Measurements from ENCODE around the gene GCSH.

DNA sequence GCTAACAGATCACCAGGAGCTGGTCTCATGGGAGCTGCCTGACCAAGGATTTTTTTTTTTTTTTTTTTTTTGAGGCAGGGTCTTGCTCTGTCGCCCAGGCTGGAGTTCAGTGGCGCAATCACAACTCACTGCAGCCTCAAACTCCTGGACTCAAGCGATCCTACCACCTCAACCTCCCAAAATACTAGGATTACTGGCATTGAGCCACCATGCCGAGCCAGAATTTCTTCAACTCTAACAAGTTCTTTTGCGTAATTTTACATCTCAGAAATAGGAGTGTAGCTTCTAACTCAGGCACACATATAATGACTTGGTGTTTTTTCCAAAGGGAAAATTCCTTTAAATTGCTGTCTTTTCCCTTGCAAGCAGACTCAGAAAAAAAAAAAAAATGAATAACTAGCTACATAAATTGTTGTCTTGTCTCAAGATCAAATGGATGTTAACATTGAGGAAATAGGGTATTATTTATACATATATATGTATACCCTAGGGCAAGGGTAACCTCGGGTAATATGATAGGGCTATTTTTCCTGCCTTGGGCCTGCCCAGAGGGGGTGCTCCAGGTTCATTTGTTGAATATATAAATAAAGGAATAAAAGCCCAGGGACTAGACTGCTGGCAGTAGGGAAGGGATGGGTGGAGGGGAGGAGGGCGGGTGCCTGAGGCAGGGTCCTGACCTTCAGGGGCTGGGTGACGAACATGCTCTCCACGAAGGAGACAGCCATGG lies 42.8 kb upstream of the GCSH start:
- TF ChIP-seq, protein P1, sequence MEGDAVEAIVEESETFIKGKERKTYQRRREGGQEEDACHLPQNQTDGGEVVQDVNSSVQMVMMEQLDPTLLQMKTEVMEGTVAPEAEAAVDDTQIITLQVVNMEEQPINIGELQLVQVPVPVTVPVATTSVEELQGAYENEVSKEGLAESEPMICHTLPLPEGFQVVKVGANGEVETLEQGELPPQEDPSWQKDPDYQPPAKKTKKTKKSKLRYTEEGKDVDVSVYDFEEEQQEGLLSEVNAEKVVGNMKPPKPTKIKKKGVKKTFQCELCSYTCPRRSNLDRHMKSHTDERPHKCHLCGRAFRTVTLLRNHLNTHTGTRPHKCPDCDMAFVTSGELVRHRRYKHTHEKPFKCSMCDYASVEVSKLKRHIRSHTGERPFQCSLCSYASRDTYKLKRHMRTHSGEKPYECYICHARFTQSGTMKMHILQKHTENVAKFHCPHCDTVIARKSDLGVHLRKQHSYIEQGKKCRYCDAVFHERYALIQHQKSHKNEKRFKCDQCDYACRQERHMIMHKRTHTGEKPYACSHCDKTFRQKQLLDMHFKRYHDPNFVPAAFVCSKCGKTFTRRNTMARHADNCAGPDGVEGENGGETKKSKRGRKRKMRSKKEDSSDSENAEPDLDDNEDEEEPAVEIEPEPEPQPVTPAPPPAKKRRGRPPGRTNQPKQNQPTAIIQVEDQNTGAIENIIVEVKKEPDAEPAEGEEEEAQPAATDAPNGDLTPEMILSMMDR (IDR thresholded peaks at IDR 0.05) = no peak
- no peak for TF ChIP-seq POLR2AphosphoS5 (IDR thresholded peaks at IDR 0.05)
